Forelimb muscle (tissue), 1 donor: Measurements from ENCODE around the gene CIB4. TPM values are rescaled to one million over a fixed set of nuclear protein-coding genes. Genes with fewer than 3 reads are reported as not detected.

Experiments used
- polyA plus RNA-seq: library from polyadenylated mRNA; unstranded; fragments of 120-200 nt; gene quantifications from one replicate; pipeline ENCODE4 v1.2.1, GENCODE V29; 2013; ENCODE audit not compliant: insufficient read length

CIB4 gene
- polyA plus RNA-seq, 1 donor = not detected

Other genes starting within 250 kb of the CIB4 start
- 0.16 TPM for gene DRC1, start 239.4 kb downstream of the CIB4 start, polyA plus RNA-seq
- 22.7 TPM for gene OTOF, start 163.2 kb downstream of the CIB4 start, polyA plus RNA-seq
- gene KCNK3, start 51.4 kb upstream of the CIB4 start, polyA plus RNA-seq = 1.6 TPM
- 9.0 TPM for gene SLC35F6, start 122.9 kb upstream of the CIB4 start, polyA plus RNA-seq
- 3.5 TPM for gene CENPA, start 144.7 kb upstream of the CIB4 start, polyA plus RNA-seq
- gene DPYSL5, start 206.8 kb upstream of the CIB4 start, polyA plus RNA-seq = 19.1 TPM